ENCODE measurements around the gene LEPROT.

DNA sequence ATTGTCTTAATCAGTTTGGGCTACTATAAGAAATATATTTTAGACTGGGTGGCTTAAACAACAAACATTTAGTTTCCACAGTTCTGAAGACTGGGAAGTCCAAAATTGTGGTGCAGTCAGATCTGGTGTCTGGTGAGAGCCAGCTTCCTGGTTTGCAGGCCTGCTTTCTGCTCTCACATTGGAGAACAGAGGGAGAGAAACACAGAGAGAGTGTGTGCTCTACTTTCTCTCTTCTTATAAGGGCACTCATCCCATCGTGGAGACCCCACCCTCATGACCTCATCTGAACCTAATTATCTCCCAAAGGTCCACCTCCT is 4.1 kb downstream of the LEPROT start:
- TF ChIP-seq, protein P1, sequence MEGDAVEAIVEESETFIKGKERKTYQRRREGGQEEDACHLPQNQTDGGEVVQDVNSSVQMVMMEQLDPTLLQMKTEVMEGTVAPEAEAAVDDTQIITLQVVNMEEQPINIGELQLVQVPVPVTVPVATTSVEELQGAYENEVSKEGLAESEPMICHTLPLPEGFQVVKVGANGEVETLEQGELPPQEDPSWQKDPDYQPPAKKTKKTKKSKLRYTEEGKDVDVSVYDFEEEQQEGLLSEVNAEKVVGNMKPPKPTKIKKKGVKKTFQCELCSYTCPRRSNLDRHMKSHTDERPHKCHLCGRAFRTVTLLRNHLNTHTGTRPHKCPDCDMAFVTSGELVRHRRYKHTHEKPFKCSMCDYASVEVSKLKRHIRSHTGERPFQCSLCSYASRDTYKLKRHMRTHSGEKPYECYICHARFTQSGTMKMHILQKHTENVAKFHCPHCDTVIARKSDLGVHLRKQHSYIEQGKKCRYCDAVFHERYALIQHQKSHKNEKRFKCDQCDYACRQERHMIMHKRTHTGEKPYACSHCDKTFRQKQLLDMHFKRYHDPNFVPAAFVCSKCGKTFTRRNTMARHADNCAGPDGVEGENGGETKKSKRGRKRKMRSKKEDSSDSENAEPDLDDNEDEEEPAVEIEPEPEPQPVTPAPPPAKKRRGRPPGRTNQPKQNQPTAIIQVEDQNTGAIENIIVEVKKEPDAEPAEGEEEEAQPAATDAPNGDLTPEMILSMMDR (conservative IDR thresholded peaks at IDR 0.05; ENCODE audit: low read depth, low read length) = no peak
- no peak for TF ChIP-seq EZH2 (IDR thresholded peaks at IDR 0.05; ENCODE audit: low read length, unreplicated experiment)

Data from PC-3 (cell line).